Stimulated activated CD8-positive, alpha-beta memory T cell treated with anti-CD3 and anti-CD28 coated beads, Interleukin-15, amount 100 ng/mL, for 1 hour (primary cell): ENCODE measurements around the gene GPR85.
"Not testable (repeated sequence)": the region's sequence is repeated elsewhere in the genome, so short reads cannot be mapped to it uniquely, and the experiment has no call there.

Source experiments
- DNase-seq: peaks from one replicate; pipeline ENCODE4 v3.0.0-alpha.2; 2020; ENCODE audit warnings: low read depth

Gene GPR85

DNA sequence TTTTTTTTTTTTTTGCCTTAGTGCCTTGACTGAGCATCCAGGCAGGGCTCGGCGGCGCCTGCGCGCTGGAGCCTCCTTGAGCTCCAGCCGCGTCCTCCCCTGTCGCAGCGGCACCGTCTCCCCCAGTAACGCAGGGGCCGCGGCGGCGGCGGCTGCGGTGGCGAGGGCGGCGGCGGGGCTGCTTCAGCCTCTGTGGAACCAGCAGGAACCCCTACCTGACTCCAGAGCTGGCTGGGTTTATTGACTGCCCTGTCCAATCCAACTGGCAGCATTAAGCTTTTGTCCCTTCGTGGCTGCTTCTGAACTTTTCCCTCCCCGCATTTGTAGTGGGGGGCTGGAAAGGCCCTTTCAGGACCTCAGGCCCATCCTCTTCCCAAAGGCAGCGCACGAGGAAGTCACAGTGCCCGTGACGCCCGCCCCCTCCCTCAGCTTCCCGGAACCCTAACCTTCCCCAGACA is at the start of gene GPR85:
Gene GPR85, minus strand, starts transcription at position 397 of the 458 bp plus-strand sequence. CDS start 2,106 bp downstream, outside the sequence.
- no peak for DNase-seq

DNA sequence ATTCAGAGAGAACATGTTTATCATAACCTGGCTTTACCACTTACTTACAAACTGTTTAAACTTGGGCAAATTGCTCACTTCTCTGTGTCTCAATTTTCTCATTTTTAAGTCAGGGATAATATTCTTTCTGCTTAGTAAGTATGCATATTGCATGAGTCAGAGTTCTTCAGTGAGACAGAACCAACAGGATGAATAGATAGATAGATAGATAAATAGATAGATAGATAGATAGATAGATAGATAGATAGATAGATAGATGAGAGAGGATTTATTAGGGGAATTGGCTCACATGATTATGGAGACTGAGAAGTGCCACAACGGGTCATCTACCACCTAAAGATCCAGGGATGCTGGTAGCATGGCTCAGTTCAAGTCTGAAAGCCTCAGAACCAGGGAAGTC is 47.4 kb upstream of the GPR85 start:
- no peak for DNase-seq

GRCh38 chr7:113131367-113131766 is 44.7 kb upstream of the GPR85 start:
- DNase-seq = no peak

- DNase-seq = no peak
Observed at GRCh38 chr7:113128031-113128430, 41.4 kb upstream of the GPR85 start.

DNA sequence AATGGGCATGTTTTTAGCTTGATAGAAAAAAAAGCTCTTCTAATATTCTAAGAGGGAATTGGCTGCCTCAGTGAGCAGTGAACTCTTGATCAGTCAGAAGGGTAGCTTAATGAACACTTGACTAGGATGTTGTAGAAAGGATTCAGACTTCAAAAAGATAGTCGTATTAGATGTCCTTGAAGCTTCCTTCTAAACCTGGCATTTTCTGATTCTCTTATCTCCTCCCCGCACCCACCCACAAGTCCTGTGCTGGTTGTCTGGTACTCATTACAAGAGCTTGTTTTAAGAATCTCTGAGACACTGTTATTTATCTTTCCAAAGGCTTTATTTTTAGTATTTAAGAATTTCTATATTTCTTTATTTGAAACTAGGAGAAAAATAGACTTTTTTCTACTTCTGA is 39.1 kb upstream of the GPR85 start:
- no peak for DNase-seq

- no peak for DNase-seq
Observed at GRCh38 chr7:113122744-113123143, 36.1 kb upstream of the GPR85 start.

DNA sequence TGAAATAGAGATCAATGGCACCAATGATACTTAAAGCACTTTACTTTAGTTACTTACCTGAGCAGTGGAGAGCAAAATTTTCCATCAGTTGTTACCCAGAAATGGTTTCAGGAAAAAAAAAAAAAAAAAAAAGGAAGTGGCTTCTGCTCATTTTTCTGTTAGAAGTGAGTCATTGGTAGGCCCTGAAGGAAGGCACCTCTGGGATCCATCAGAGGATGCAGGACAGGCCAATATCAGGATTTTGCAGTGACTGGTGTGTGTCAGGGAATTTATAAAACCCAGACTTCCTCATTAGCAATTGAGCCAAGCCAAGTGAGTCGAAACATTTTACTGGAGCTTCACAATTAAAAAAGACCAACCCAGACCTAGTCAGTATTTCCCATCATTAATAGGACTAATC is 34.0 kb upstream of the GPR85 start:
- DNase-seq = no peak

DNA sequence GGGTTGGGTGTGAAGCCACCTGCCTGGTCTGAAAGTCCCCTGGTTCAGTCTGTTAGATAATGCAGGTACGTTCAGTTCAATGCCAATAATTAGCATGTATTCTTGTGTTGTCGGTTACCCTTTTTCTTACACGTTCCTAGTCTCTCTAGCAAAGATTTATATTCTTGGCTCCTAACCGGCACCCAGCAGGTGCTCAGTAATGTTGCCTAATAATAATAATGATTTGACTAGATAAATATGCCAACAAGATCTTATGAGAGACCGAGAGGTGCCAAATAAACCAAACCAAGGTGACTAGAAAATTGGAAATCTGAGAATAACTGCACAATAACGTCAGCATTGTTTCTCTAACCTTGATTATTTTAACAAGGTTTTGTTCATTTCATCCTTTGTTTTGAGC is 32.8 kb upstream of the GPR85 start:
- no peak for DNase-seq

GRCh38 chr7:113118074-113118959 is 31.7 kb upstream of the GPR85 start, which contains the start of gene SMIM30:
Gene SMIM30, minus strand, starts transcription at chr7:113118554. Its CDS starts 976 bp downstream, at chr7:113117578.
- DNase-seq = peak; percentile 74

GRCh38 chr7:113117374-113117774 is 30.7 kb upstream of the GPR85 start:
- DNase-seq = not testable (repeated sequence)

- no peak for DNase-seq
Observed at GRCh38 chr7:113113912-113114311, 27.3 kb upstream of the GPR85 start.

- DNase-seq = no peak
Observed at GRCh38 chr7:113109718-113110117, 23.1 kb upstream of the GPR85 start.

DNA sequence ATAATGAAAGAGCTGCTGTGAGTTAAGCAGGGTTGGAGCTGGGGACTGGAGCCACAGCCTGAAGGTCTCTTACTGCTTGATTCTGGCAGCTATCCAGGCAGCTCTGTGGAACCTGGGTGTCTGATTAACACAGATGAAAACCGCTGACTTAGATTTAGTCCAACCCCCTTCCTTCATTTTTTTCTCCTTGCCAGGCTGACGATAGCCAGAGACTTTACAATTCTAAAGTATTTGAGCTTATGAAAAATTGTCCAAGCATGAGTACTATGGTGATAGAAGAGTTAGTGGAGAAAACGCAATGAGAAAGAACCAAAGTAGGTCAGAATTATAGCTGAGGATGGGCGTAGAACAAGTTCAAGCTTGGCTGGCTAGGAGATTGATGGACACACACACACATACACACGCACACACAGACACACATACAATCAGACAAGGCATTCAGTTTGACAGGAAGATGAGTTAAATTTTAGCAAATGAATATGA is 13.5 kb upstream of the GPR85 start:
- DNase-seq = no peak

DNA sequence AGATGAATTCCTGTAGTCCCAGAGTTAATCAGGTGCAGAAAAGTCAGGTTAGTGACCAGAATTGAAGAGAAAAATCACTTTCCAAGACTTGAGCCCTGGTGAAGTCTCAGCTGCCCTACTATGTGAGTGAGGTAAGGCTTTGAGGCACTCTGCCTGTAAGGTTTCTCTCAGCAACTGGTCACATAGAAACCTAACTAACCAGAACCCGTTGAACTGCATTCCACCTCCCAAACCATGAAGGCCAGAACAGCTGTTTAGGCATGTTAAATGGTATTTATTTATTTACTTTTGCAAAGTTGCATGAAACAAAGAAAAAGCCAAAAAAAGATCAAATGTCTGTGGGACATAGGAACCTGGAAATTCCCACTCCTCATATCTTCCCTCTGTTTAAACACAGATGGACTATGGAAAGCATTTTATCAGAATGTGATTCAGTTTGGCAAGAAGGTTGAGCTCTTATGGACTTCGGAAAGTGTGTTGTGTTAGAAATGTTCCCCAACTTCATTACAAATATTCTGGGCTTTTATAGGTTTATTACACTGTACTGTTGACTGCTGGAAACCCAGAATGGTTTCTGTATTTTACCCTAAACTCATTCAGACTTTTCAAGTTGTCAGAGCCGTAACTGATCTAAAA is 12.8 kb upstream of the GPR85 start:
- no peak for DNase-seq

GRCh38 chr7:113094517-113095249 is 8.1 kb upstream of the GPR85 start:
- DNase-seq = no peak

DNA sequence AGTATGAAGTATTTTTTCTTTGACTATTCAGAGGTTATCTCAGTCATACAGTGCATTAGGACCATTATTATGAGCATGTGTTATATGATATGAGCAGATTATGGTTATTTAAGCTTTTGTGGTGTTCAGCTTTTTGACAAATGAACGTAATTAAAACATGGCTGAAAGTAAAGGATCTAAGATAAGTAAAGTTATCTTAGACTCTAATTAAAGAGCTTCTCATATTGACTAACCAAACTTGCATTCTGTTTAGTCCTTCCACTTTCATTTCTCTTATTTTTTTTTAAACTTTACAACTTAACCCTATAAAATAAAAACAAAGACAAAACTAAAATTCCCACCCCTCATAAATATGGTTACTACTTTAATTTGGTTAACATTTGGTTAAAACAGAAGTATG is 6.9 kb upstream of the GPR85 start:
- no peak for DNase-seq

DNA sequence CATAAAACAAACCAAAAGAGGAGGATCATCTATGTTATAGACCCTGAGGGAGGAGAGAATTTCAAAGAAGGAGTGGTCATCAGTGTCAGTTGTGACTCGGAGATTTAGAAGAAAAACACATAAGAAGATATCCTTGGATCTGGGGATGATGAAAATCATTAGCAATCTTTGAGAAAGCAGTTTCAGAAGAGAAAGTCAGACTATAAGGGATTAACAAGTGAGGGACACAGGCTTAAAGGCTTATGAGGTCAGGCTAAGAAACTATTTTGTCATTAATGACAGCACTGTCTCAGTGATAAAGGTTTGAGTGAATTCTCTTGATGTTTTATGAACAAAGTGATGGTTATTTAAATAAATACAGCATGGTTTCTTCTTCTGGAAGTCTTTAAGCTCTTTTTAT is 6.1 kb upstream of the GPR85 start:
- no peak for DNase-seq

DNA sequence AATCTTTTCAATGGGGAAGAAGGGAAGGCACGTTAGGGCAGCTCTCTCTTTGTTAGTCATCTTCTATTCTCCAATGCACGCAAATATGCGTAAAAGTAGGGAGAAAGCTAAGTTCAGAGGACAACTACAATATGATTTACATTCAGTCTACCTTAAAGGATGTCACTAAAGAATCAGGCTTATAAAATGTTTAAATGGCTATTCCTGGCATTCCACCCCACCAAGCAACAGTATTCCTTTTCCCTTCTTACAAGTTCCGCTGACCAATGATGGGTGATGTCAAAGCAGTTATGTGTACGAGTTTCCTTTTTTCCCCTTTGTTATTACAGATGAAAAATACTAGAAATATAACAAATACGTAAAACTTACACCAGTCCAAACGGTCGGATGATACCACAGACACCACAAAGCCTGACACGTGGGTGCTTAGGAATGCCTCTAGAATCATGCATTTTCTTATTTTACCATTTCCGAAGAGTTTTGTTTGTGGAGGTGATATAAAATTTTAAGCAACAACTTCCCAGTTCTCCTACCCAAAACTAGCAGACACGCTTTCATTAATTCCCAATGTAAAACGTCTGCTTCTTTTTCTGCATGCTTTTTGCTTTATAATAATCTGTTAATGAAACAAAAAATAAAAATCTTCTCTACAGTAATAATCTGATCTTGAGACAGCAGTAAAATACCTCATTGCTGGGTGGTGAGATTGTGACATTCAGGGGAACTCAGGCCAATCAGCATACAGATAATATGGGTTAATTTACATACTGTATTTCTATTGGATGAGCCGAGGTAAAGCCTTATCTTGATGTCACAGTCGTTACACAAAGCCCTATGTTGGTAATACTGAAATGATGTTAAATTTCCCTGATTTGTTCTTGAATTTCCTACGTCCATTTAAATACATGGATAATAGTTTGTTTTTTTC is 708 bp upstream of the GPR85 start:
- DNase-seq = no peak

- no peak for DNase-seq
Observed at GRCh38 chr7:113085781-113086390, 741 bp downstream of the GPR85 start.

DNA sequence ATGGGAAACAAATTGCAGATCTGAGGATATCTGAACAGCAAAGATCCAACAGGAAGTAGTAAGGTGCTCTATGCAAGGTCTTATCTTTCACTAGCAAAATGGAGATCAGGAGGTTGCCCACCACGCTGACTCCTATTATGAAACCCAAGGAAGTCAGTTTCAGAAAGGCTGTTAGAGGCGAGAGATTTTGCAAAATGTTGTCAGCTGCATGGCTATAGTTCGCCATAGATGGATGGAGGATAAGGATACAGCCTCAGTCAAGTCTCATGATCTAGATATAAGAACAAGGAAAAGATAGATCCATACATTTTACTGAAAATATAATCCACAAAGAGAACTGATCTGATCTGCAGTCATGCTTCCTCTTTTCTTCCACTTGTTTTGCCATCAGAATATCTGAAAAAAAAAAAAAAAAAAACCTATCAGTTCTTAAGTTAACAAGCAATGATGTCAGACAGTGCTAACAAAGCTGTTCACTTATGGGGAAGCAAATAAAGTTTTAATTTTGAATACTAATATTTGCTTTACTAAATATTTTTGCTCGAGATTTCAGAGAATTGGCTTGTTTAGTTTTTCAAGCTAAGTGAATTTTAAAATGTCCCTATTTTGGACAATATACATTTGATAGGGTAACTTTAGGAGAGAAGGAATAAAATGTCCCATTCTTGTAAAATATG is 2.0 kb downstream of the GPR85 start:
- no peak for DNase-seq
